Limb (tissue), 2 donors: ENCODE measurements around the gene C1orf53.
"Not testable (repeated sequence)": the region's sequence is repeated elsewhere in the genome, so short reads cannot be mapped to it uniquely, and the experiment has no call there.

ENCODE experiments used
- DNase-seq, 2 donors: peaks; one replicate each; pipeline ENCODE4 v3.0.0-alpha.2; 2016; ENCODE audit errors: extremely low spot score in 2 of 2

Gene C1orf53

GRCh38 chr1:197920414-197921117, 18.1 kb downstream of the C1orf53 start:
- no peak for DNase-seq

GRCh38 chr1:197921235-197922069, 19.0 kb downstream of the C1orf53 start:
- peak in 1 of 2 donors; percentile 57 for DNase-seq

GRCh38 chr1:197922070-197922390, 19.6 kb downstream of the C1orf53 start:
- DNase-seq: no peak

DNA sequence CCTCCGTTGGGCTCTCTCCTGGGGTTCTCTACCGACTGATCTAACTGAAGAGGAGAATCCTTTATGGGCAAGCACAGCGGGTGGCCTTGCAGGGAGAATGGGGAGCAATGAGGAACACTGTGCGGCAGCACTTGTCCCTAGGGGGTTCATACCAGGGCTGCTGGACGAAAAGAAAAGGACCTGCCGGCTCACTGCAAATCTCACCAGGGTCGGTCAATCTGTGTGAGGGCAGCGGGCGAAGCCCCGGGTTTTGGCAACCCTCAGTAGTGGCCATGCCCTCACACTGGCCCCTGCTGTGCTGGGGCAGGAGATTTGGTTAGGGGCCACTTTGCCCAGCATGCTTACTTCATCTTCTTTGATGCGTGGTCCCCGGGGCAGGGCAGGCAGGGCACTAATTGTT, 20.6 kb downstream of the C1orf53 start:
- no peak for DNase-seq

- DNase-seq: peak in 1 of 2 donors; percentile 74
Measured at GRCh38 chr1:197924516-197925123, 22.2 kb downstream of the C1orf53 start.

GRCh38 chr1:197927908-197928665, 25.7 kb downstream of the C1orf53 start:
- no peak for DNase-seq

DNA sequence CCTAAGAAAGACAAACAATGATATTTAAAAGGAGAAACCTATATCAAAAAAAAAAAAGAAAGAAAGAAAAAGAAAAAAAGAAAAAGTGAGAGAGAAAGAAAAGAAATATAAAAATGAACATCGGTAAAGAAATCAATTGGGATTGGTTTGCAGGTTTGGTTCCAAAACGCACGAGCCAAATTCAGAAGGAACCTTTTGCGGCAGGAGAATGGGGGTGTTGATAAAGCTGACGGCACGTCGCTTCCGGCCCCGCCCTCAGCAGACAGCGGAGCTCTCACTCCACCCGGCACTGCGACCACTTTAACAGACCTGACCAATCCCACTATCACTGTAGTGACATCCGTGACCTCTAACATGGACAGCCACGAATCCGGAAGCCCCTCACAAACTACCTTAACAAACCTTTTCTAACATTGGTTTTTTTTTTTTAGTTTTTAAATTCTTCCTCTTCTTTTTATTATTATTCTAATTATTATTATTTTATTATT, 26.5 kb downstream of the C1orf53 start:
- DNase-seq: no peak

DNA sequence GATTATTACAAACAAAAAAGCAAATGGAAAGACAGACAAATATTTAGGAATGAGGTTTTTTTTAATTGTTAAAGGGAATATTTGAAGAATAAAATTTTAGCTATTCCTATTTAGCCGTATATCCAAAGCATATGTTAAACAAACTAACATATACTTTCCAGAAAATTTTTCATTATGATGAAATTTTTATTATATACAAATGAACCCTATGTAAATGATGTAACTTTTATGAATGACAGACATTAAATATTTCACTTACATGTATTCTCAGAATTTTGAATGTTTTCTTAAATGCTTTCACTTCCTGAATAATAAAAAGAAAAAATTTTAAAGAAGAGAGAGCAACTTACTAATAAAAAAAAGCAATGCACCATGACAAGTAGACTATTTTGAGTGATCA, 30.6 kb downstream of the C1orf53 start:
- DNase-seq: no peak

- DNase-seq: no peak
Measured at GRCh38 chr1:197933647-197934046, 31.2 kb downstream of the C1orf53 start.

GRCh38 chr1:197937381-197937780, 35.0 kb downstream of the C1orf53 start:
- DNase-seq: no peak

DNA sequence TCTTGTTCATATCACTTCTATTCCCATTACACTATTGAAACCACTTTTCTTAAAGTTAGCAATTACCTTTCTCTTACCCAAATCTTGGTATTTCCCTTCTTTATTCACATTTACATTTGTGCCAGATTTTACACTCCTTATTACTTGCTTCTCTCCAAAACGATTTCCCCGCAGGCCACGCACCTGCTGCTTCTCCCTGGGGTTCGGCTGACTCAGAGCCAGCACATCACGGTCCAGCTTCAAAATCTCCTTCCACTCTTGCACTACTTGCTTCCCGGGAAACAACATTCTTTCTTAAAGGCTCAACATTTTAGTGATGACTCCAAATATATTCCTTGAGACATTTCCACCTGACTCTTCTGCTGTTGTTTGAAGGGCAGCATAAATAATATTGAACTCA, 35.5 kb downstream of the C1orf53 start:
- DNase-seq: no peak

DNA sequence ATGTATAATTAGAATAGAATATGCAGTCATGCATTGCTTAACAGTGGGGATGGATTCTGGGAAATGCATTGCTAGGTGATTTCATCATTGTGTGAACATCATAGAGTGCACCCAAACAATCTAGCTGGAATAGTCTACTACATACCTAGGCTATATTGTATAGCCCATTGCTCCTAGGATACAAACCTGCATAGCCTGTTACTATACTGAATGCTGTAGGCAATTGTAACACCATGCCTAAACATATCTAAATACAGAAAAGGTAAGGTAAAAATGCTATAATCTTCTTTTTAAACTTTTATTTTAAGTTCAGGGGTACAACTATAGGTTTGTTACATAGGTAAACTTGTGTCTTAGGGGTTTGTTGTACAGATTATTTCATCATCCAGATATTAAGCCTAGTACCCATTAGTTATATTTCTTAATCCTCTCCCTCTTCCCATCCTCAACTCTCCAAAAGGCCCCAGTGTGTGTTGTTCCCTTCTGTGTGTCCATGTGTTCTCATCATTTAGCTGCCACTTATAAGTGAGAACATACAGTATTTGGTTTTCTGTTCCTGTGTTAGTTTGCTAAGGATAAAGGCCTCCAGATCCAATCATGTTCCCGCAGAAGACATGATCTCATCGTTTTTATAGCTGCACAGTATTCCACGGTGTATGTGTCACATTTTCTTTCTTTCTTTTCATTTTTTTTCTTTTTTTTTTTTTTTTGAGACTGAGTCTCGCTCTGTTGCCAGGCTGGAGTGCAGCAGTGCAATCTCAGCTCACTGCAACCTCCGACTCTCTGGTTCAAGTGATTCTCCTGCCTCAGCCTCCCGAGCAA, 36.9 kb downstream of the C1orf53 start:
- DNase-seq: not testable (repeated sequence)

- DNase-seq: no peak
Measured at GRCh38 chr1:197942042-197942441, 39.6 kb downstream of the C1orf53 start.

DNA sequence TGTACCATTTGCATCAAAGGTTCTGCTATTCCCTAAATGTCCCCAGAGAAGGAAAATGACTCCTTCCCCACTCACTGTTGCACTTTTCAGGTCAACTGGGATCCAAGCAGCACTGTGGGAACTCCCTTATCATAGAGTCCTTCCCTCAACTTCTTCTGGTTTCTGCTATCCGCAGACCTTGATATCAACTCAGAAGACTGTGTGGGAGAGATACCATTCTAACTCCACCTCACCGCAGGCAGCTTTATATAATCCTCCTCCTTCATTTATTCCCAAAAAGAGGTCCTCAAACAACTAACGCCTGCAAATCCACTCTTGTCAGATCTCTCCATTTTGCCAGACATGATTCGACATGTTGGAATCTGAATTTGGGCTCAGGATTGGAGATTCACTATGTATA, 42.1 kb downstream of the C1orf53 start:
- no peak for DNase-seq

DNA sequence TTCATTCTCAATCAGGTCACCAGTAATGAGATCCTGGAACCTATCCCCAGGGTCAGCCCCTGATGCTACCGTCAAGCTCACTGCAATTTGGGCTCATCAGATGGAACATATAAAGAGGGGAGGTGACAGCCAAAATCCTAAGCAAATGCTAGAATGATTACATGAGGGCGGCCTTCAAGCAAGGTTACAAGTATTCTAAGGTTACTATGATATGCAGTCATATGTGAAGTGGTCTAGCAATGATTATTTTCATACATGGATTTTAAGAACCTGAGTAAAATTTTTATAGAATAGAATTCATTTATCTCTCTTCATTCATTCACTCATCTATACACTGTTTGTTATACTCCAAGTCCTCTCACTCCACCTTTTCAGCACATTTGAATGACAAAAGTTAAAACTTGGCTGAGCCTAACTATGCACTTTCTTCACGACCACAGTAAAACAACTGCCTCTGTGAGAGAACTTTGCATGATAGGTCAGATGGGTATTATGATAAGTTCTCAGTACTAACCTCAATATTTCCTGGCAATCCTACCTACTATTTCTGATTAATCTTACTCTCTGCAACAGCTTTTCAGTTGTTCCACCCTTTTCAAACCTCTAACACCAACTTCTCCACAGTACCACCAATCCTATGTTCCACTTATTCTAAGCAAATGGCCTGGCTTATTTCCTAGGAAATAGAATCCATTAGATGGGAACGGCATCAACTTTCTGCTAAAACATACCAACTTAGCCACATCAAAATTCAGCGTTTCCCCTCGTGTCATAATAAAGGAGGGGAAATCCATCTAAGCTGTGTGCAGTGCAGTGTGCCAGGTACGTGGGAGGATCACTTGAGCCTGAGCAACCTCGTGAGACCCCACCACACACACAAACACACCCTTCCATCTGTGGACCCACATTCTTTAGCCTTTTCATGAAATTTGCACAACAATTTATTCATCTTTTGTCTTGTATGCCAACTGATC, 46.8 kb downstream of the C1orf53 start:
- DNase-seq: no peak

- DNase-seq: no peak
Measured at GRCh38 chr1:197951089-197951488, 48.7 kb downstream of the C1orf53 start.

DNA sequence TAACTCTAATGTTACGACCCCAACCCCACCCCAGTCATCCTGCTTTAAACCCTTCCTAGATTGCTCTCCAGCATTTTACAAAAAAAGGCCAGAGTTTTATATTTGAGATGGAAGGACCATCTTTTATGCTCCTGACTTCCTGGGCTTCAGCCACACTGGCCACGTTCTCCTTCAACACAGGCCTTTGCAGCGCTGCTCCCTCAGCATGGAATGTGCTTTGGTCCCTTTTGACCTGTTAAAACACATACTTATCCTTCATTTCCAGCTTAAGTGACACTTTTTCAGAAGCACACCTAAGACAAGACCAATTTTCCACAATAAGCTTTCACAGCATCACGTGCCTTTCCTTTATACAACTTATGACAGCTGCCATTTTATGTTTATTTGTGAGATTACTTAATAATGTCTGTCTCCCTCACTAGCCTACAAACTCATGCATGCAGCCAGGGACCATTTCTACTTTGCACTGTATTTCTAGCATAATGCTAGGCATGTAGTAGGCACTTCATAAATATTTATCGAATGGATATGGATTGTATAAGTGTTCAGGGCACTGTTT, 49.3 kb downstream of the C1orf53 start:
- no peak for DNase-seq

DNA sequence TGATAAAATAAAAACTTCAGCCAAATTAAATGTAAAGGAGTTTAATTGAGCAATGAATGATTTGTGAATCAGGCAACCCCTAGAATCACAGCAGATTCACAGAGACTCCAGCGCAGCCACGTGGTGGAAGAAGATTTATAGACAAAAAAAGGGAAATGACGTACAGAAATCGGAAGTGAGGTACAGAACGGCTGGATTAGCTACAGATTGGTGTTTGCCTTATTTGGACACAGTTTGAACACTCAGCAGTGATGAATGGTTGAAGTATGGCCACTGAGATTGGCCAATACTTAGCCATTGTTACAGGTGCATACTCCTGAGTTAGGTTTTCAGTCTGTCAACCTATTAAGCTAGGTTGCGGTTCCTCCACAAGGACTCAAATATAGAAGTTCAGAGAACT, 51.0 kb downstream of the C1orf53 start:
- not testable (repeated sequence) for DNase-seq

GRCh38 chr1:197954718-197955418, 52.4 kb downstream of the C1orf53 start:
- no peak for DNase-seq
